ENCODE data around the gene REXO1. TPM values are rescaled to one million over a fixed set of nuclear protein-coding genes. Genes with fewer than 3 reads are reported as not detected.

Gene REXO1
- total RNA-seq, 3 donors from 2014 or later (not counting 1 experiment from before 2014, with no cell fraction given): 90.7 to 91.7 (median 91.5) TPM

- H3K36me3 Mint-ChIP-seq: no peaks in the 10 kb centered on the region
- no peaks in the 10 kb centered on the region for H3K36me3 ChIP-seq (ENCODE audit: control insufficient read depth, insufficient read depth, low read length)
- H3K9me3 Mint-ChIP-seq: no peaks in the 10 kb centered on the region
- H3K4me1 ChIP-seq (ENCODE audit: control insufficient read depth, insufficient read depth, low read length): no peaks in the 10 kb centered on the region
- intact Hi-C loops (cut with micrococcal nuclease): no loop called here
- H3K27me3 ChIP-seq (ENCODE audit: control insufficient read depth, insufficient read depth, low read length): peaks cover 8% of the 10 kb centered on the region
- TF ChIP-seq CTCF (IDR thresholded peaks at IDR 0.05): no peak
- DNase-seq (no peak), ATAC-seq (no peak)
- no peak overlapping the region for H3K27ac ChIP-seq (ENCODE audit: low read length)
- WGBS (ENCODE audit: insufficient coverage): 91% methylated on average over 6 of the region's 8 CpGs
- no peak overlapping the region for H3K4me3 ChIP-seq (ENCODE audit: low read length)
- H3K27ac Mint-ChIP-seq: no peak overlapping the region
- peaks cover 7% of the 10 kb centered on the region for H3K9me3 ChIP-seq (ENCODE audit: control insufficient read depth, insufficient read depth, low read length)
- H3K4me3 Mint-ChIP-seq: no peak overlapping the region
- peaks cover 0 to 10% of the 10 kb centered on the region in 2 donors for H3K27me3 Mint-ChIP-seq (ENCODE audit: low read depth in 2 of 2)
- no peaks in the 10 kb centered on the region for H3K4me1 Mint-ChIP-seq
Observed at GRCh38 chr19:1786668-1787067, 61.6 kb downstream of the REXO1 start.

- WGBS (ENCODE audit: insufficient coverage): 94% methylated on average over 19 of the region's 19 CpGs
- no peak overlapping the region for H3K4me3 Mint-ChIP-seq
- no peaks in the 10 kb centered on the region for H3K9me3 Mint-ChIP-seq
Observed at GRCh38 chr19:1785310-1785709, 63.0 kb downstream of the REXO1 start.

GRCh38 chr19:1783874-1784273 is 64.4 kb downstream of the REXO1 start:
- H3K9me3 ChIP-seq (ENCODE audit: control insufficient read depth, insufficient read depth, low read length): peaks cover 9% of the 10 kb centered on the region
- Mint-ChIP-seq H3K36me3 (no peaks in the 10 kb centered on the region), H3K27ac (no peak overlapping the region), H3K27me3 (ENCODE audit: low read depth in 2 of 2) (peaks cover 8 to 30% of the 10 kb centered on the region in 2 donors), H3K4me1 (no peaks in the 10 kb centered on the region), H3K4me3 (no peak overlapping the region), H3K9me3 (no peaks in the 10 kb centered on the region)
- no peaks in the 10 kb centered on the region for H3K36me3 ChIP-seq (ENCODE audit: control insufficient read depth, insufficient read depth, low read length)
- ATAC-seq: no peak
- 32% methylated on average over 9 of the region's 9 CpGs for WGBS (ENCODE audit: insufficient coverage)
- H3K27me3 ChIP-seq (ENCODE audit: control insufficient read depth, insufficient read depth, low read length): peaks cover 18% of the 10 kb centered on the region
- no peak overlapping the region for H3K4me3 ChIP-seq (ENCODE audit: low read length)
- DNase-seq: no peak
- intact Hi-C loops (cut with micrococcal nuclease): no loop called here
- no peak for TF ChIP-seq CTCF (IDR thresholded peaks at IDR 0.05)
- no peaks in the 10 kb centered on the region for H3K4me1 ChIP-seq (ENCODE audit: control insufficient read depth, insufficient read depth, low read length)
- no peak overlapping the region for H3K27ac ChIP-seq (ENCODE audit: low read length)

More at GRCh38 chr19:1785310-1785709, 63.0 kb downstream of the REXO1 start:
- Mint-ChIP-seq H3K36me3 (no peaks in the 10 kb centered on the region), H3K27me3 (ENCODE audit: low read depth in 2 of 2) (peaks cover 0 to 18% of the 10 kb centered on the region in 2 donors), H3K4me1 (no peaks in the 10 kb centered on the region), H3K27ac (no peak overlapping the region)
- H3K36me3 ChIP-seq (ENCODE audit: control insufficient read depth, insufficient read depth, low read length): no peaks in the 10 kb centered on the region
- H3K4me1 ChIP-seq (ENCODE audit: control insufficient read depth, insufficient read depth, low read length): no peaks in the 10 kb centered on the region
- ATAC-seq (no peak), DNase-seq (no peak)
- H3K4me3 ChIP-seq (ENCODE audit: low read length): no peak overlapping the region
- peaks cover 9% of the 10 kb centered on the region for H3K9me3 ChIP-seq (ENCODE audit: control insufficient read depth, insufficient read depth, low read length)
- no peak overlapping the region for H3K27ac ChIP-seq (ENCODE audit: low read length)
- intact Hi-C loops (cut with micrococcal nuclease): no loop called here
- no peak for TF ChIP-seq CTCF (IDR thresholded peaks at IDR 0.05)
- peaks cover 11% of the 10 kb centered on the region for H3K27me3 ChIP-seq (ENCODE audit: control insufficient read depth, insufficient read depth, low read length)

- peaks cover 9% of the 10 kb centered on the region for H3K9me3 ChIP-seq (ENCODE audit: control insufficient read depth, insufficient read depth, low read length)
- H3K9me3 Mint-ChIP-seq: no peaks in the 10 kb centered on the region
- no peaks in the 10 kb centered on the region for H3K36me3 Mint-ChIP-seq
- no peak for TF ChIP-seq CTCF (IDR thresholded peaks at IDR 0.05)
- no peak overlapping the region for H3K4me3 ChIP-seq (ENCODE audit: low read length)
- peaks cover 18% of the 10 kb centered on the region for H3K27me3 ChIP-seq (ENCODE audit: control insufficient read depth, insufficient read depth, low read length)
- intact Hi-C loops (cut with micrococcal nuclease): no loop called here
- no peak overlapping the region for H3K27ac ChIP-seq (ENCODE audit: low read length)
- no peaks in the 10 kb centered on the region for H3K4me1 ChIP-seq (ENCODE audit: control insufficient read depth, insufficient read depth, low read length)
- no peak overlapping the region for H3K27ac Mint-ChIP-seq
- DNase-seq (no peak), ATAC-seq (no peak)
- 82% methylated on average over 4 of the region's 4 CpGs for WGBS (ENCODE audit: insufficient coverage)
- H3K36me3 ChIP-seq (ENCODE audit: control insufficient read depth, insufficient read depth, low read length): no peaks in the 10 kb centered on the region
- H3K27me3 Mint-ChIP-seq (ENCODE audit: low read depth in 2 of 2): peaks cover 10 to 32% of the 10 kb centered on the region in 2 donors
- H3K4me1 Mint-ChIP-seq: no peaks in the 10 kb centered on the region
- H3K4me3 Mint-ChIP-seq: no peak overlapping the region
Observed at GRCh38 chr19:1783354-1783753, 64.9 kb downstream of the REXO1 start.
